Activated CD4-positive, alpha-beta T cell treated with anti-CD3 and anti-CD28 coated beads, Interleukin-2, amount 50 U/mL, for 48 hours (primary cell): Measurements from ENCODE around the gene HS6ST1.
"Not testable (repeated sequence)": the region's sequence is repeated elsewhere in the genome, so short reads cannot be mapped to it uniquely, and the experiment has no call there.

ENCODE experiments used
- DNase-seq, 2 experiments: peaks; one replicate each; pipeline ENCODE4 v3.0.0-alpha.2; 2020

Gene HS6ST1

DNA sequence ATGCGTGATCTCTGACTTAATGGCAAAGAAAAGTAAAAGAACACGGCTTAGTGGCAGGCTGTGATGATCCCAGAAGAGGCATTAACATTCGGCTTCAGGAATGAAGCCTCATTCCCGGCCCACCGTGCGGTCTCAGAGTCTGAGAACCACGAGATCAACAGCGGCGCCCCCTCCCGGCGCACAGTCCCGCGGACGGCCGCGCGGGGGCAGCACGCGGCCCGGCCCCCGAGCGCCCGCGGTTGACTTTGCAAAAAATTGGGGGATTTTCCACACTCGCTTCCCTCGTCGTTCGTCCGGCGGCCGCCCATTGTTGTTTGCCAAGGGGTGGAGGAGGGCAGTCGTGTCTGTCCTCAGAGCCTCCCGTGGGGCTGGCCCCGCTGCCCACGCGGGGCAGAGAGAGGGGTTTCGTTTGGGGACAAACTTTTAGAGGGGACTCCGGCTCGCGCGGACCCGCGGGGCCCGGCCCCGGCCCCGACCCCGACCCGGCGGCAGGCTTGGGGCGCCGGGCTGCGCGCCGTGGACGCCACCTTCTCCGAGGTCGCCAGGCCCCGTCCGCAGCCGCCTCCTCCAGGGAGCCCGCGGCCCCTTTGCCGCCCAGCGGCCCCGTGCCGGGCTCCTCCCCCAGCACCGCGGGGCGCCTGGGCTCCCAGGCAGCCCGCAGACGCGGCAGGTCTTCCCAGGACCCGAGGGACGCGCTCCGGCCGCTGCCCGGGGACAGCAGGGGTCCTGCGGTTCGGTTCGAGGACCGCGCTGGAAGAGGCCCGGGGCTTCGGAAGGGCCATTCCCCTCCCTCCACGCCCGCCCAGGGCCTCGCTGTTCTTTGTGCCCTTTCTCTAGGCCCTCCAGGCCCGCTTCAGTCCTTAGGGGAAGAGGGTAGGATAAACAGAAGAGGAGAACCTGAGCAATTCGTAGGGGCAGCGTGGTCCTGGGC lies 3.4 kb upstream of the HS6ST1 start:
- peak; percentile 82 to 85 for DNase-seq

DNA sequence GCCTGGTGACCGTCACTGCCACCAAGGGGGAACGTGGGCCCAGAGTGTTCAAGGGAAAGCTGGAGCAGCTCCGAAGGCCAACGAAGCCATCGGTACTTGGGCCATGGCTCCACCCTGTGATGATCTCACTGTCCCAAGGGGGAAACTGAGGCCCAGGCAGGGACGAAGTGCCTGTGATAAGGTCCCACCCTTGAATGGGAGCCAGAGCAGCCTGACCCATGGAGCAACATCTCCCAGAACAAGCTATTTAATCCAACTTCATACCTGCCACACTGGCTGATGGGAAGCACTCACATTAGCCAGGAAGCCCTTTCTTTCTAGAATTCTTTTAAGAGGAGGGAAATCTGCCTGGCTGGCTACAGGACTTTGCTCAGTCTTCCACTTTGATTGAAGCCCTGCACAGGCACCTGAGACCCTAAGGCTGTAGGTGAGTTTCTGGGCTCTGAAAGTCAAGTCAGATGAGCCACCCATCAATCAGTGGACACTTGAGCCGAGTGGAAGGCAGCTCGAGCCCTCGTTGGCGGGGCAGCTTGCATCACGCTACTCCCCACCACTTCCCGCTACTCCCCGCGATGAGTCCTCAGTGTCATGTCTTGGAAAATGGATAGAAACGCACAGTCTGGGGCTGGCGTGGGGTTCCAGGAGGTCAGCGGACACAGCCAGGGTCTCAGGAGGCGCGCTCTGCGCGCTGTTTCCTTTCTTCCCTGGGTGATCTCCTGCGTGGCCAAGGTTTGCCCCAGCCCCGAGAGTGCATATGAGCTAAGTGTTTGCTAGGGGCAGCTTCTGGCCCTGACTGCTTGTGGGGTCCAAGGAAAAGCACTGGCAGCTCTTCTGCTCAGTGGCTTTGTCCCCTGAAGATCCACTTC lies 2.5 kb upstream of the HS6ST1 start:
- DNase-seq, result peak in 1 of 2 experiments; percentile 3

DNA sequence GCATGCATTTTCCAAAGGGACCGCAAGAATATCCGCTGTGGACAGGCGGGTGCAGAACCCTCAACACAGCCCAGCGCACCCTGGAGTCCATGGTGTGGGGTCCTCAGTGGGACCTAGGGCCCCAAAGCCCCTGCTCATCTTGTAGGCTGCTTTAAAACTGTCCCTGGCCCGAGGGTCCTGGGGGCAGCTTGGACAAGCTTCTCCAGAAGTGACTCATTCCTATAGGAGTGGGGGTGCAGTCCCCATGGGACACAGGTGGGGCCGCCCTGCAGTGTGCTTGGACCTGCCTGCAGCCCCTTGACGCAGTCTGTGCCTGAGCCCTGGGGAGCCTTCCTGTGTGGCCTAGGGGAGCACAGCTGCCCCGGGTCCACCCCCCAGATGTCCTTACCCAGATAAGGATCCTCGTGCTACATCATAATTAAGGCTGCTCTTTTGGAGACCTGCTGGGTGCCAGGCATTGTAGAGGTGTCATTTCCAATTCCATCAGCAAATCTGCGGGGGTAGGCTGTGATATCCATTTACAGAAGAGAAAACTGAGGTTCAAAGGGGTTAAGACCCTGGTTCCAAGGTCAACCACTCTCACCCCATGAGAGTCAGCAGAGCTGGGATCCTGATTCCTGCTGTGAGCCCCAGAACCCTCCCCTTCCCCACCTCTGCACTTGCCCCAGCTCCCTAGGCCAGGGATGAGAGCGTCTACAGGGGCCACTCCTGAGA lies 1.7 kb upstream of the HS6ST1 start:
- peak in 1 of 2 experiments; percentile 1 for DNase-seq

DNA sequence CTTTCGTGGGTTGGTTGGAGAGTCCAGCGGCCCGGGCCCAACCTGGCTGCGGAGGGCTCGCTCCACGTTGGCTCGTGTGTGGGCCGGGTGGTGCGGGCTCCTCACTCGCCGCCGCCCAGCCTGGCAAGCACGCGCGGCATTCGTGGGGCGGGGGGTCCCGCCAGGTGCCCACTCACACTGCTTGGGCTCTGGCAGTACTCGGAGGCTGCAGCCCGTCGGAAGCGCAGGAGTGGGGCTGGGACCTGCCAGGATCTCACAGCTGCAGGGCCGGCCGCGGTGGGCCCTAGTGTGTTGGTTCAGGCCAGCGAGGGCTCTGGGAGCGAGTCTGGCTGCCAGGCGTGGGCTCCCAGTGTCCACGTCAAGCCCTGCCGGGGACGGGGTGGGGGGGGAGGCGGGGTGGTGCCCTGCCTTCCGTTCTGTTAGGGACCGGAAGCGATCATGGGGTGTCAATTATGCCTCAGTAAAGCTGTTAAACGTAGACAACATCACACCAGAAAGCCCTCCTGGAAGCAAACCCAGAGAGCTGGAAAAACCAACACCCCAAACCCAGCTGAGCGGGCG lies 1.0 kb upstream of the HS6ST1 start:
- peak in 1 of 2 experiments; percentile 2 for DNase-seq

DNA sequence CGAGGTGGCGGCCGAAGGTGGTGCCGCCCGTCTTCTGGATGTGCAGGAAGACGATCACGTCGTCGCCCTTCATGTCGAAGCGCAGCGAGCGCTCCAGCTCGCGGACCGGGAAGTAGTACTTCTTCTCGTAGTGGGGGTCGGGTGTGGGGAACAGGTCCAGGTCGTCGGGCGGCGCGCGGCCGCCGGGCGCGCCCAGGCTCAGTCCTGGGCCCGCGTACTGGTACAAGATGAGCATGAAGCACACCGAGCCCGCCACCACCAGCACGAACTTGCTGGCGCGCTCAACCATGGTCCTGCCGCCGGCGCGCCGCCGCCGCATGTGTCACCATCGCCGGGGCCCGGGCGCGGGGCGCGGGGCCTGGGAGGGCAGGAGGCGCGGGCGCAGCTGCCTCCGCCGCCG lies 423 bp downstream of the HS6ST1 start:
- peak; percentile 31 to 32 for DNase-seq

DNA sequence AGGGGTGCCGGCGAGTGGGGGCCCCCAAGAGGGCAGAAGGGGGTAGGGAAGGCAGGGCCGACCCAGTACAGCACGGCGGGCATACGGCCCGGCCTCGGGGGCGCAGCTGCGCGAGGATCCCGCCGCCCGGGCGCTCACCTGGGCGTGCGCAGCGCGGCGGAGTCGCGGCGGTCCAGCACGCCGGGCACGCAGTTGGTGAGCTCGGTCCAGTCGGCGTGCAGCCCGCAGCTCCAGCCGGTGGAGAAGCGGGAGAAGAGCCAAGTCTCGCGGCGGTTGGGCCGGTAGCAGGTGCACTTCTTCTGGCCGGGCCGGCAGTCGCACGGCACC lies 806 bp downstream of the HS6ST1 start:
- DNase-seq, result not testable (repeated sequence)

DNA sequence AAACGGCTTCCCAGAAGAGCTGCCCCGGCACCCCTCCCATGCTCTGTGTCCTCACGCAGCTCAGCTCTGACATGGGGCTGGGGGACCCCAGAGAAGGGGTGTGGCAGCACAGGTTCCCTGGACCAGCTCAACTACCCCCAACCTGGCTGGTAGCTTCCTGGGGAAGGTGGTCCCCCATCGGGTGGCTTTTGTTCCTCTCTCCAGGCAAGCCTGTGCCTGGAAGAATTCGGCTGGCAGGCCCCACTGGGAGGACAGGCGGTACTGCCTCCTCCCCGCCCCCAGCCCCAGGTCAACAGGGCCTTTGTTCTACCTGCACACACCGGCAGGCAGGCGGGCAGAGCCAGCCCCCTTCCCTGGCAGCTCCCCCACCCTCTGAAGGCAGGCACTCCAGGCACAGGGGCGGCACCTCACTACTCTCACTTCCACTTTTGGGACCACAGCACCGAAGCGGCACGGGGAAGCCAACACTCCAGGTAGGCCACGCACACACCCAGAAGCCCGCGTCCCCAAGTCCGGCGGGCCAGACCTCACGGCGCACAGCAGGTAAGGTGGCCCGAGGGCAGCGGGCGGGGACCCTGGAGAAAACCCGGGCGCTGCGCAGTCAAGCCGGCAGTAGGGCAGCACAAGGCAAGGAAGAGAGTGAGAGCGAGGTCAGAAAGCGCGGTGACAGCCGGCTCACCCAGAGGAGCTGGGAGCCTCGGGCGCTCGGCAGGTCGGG lies 1.3 kb downstream of the HS6ST1 start:
- peak; percentile 36 to 38 for DNase-seq

DNA sequence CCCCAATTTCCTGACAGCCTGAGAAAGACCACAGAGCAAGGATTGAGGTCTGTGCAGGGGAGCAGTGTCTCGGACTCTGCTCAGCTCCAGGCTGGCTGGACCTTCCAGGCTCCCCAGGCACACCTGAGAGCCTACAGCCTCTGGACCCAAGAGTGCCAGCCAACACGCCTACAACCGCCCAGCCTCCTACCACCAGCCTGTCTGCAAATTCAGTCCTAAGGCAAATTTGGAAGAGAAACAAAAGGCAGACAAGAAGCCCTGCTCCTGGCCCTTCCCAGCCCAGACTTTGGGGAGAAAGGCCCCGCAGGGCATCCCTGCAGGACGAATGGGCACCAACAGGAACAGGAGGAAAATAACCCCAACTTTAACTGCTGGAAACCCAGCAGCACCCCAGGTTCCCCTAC lies 1.9 kb downstream of the HS6ST1 start:
- peak in 1 of 2 experiments; percentile 2 for DNase-seq

DNA sequence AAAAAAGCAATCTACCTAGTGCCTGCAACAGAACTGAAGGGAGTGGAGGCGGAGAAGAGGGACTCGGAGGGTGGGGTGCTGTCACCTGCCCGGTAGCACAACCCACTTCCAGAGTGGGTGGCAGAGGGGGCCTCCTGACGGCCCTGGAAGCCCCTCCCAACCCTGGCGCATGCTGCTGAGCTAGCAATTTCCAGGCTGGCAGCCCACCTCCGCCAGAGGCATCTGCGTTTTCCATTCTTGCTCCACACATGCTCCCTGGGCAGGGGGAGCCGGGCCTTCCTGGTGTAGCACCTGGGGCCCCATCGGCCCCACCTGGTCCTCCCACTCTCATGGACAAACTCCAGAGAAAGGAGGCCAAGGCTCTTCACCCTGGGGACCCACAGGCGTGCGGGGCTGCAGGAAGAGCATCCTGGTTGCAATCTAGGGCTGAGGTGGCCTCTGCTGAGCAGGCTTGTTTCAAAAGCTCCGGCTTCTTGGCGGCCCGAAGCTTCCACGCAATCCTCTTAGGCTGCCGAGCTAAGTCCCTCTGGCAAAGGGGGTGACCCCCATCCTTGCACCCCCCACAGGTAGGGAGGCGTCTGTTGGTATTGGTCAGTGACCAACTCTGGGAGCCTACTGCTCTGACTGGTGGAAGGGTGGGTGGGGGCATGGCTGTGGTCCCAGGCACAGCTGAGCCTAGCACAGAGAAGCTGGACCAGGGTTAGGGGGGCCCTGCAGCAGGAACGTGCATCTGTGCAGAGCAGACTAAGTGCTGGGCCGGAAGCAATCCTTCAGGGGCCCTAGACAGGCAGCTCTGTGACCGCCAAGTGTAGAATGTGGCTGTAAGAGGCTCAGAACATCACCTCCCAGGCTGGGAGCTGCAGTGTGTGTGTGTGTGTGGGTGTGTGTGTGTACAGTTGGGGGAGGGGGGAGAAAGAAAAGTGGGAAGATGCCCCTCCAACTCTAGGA lies 2.6 kb downstream of the HS6ST1 start:
- peak in 1 of 2 experiments; percentile 2 for DNase-seq

DNA sequence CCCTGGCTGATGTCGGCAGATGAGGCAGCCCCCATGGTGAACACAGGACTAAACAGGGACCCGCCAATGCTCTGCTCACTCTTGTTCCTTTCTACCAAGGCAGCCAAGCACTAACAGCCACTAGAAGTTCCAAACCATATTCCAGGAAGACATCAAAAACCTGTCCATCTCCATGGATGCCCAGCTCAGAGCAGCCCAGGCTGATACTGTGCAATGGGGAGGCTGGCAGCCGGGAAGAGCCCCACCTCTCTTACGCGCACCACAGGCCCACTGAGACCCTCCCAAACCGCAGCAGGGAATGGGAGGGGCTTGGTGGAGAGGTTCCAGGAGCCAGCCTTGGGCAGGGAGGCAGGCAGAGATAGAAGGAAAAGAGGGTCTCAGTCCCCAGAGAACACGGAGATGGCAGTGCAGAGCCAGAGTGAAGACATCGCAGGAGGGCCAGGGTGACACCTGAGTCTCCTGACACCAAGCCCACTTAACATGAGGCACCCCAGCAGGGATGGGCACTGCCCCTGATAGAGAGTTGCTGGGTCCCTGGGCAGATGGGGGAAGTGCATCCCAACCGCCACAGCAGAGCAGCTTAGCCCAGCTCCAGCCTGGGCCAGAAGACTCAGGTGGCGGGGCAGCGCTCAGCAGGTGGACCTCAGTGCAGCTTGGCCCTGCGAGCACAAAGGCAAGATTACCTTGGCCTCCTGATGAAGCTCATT lies 3.4 kb downstream of the HS6ST1 start:
- peak in 1 of 2 experiments; percentile 3 for DNase-seq

DNA sequence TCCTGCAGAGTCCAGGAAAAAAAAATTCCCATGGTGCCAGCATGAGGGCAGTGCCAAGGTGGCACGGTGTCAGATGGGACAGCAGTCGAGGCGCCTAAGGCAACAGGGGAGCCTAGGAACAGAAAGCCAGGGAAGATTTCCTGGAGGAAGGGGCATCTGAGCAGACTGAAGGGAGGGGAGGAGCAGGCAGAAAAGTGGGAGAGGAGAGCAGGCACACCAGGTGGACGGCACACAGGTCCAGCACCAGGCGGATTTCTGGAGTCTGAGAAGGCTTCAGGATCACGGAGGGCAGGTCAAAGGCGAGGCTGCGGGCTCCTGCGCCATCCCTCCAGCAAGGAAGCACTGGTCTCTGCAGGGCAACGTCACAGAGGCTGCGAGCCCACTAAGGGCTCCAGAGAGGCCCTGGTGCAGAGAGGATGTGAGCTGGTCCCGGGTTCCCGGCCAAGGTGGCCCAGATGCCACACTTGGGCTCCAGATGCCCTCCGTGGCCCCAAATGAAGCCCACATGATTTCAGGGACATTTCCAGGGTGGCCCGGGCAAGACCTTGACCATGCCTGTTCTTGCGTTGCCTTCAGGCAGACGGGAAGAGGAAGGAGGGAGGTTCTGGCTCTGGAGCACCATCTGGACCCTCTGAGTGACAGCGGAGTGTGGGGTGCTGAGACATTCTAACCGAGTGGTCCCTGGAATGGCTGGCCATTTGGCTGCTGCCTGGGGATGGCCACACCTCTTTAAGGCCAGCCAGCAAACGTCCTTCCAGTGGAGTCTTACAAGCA lies 4.1 kb downstream of the HS6ST1 start:
- DNase-seq, result peak in 1 of 2 experiments; percentile 1

DNA sequence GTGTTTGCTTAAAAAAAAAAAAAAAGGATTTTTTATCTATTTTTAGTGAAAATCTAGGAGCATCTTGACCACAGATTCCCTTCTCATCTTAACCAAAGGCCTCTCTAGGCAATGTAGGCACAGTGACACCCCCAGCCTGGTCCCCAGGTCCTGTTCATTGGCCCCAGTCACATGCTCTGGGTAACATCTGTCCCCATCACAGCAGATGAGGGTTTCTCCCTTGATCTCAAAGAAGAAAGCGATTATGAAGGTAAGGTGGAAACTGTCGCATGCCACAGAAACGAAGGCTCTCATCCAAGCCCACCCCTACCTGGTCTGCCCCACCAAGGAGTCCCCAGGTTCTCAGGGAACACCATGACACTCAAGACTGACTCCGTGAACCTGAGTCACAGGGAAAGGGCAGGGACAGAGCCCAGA lies 4.7 kb downstream of the HS6ST1 start:
- DNase-seq, result no peak

DNA sequence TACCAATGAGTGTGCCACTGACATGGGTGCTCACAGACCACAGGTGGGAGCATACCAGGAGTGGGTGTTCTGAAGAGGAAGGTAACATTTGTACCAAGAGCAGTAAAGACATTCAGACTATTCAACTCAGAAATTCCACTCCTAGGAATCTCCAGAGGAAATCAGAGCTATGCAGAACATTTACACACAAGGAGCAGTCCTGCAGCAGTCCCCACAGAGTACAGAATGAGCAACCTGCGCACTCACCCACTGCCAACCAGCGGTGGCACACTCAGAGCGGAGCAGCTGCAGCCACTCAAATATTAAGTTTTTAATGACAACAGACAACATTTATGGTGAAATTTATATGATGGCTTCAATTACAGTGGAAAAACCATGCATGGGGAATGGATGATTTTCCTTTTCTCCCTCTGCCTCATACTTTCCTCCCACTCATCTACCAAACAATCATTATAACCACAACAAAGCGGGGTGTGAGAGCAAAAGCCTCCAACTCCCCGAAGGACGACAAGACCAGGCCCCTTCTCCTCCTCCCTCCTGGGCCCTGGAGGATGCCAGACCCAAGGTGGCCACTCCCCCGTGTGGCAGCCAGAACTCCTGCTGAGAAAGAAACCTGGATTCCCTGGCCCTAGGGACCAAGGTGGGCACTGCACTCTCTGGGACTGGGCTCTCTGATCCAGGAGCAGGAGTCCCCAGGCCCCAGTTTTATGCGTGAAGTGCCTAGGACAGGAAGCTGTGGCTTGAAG lies 5.4 kb downstream of the HS6ST1 start:
- peak; percentile 24 to 35 for DNase-seq

DNA sequence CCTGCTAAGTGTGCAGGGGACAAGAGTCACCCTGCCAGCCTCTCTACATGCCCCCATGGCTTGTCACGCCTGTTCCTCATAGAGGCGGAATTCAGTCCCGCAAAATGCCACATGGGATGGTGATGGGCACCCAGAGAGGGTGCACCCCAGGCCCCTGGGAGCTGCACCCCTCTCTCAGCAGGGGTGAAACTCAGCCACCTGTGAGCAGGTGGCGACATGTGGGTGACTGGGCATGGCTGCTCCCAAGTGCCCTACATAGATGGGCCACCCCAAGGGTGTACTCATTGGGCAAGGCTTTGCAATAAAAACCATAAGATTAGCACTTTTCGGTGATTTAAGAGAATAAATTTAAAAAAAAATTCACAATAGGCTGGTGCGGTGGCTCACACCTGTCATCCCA lies 6.3 kb downstream of the HS6ST1 start:
- peak in 1 of 2 experiments; percentile 1 for DNase-seq

DNA sequence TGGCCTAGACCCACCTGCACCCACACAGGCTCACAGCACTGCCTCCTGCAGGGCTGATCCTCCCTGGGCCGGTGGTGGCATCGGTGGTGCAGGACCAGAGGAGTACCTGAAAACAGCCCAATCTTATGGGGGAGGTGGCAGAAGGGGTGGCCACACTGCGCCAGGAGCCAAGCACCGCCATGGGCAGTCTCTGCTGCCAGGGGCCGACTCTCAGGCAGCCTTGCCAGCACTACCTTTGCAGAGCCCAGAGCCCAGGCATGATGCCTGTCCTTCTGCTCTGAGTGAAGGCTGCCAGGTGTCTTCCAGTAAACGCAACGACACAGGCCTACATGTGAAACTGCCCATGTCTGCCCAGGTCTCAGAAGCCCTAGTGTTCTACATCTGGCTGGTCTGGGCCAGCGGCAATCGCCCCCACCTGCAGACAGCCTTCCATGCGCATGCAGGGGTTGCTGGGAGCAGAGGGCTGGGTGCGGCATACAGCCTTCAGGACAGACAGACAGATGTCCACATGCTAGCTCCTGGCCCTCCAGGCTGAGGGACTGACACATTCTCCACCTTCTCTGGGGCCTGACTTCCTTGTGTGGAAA lies 6.8 kb downstream of the HS6ST1 start:
- DNase-seq, result peak in 1 of 2 experiments; percentile 1

DNA sequence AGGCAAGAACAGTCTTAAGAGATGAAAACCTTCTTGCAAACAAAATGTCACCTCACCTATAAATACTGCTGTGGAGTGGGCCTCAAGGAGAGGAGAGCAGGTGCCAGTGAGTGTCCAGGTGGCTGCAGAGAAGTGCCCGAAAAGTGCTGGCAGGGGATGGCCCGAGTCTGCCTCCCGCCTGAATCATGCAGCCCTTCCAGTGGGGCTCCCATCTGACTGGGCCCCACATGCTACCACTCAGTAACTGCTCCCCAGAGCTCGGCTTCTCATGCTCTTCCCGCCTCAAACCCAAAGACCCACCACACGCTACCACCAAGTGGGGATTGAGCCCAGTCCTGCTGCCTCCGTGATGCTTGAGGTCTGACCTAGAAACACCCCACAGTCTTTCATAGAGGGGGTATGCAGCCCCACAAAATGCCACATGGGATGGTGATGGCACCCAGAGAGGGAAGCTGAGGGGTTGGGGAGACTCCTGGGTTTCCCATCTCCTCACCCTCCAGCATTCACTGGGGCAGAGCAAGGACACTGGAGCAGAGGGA lies 7.4 kb downstream of the HS6ST1 start:
- no peak for DNase-seq

DNA sequence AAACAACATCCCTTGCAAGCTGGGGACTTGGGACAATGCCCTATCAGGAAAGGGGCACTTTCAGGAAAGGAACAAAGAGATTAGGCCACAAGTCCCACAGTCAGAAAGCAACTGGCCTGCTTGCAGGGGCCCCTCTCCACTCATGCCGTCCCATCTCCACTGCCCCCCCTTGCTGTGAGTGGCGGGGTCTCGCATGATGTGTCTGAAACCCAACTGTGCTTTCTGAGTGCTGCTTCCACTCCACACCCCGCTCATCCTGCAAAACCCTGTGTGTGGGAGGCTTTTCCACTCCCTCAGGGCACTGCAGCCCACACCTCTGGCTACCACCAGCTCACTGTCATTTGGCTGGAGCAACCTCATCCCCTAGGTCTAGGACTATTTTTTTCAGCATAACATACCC lies 7.9 kb downstream of the HS6ST1 start:
- DNase-seq, result no peak
